AG10803 (cell line): Measurements from ENCODE around the gene VPS37B.

ENCODE experiments used
- DNase-seq: peaks from one replicate; pipeline ENCODE4 v3.0.0; 2010; ENCODE audit warnings: low read depth
- H3K4me3 ChIP-seq: 2 replicates; pipeline ENCODE4 v1.5.1; 2011; ENCODE audit warnings: mild to moderate bottlenecking, low read length, control low read depth
- TF ChIP-seq, protein P1 (sequence below): conservative IDR thresholded peaks from 2 replicates; pipeline ENCODE4 v1.5.1; 2011; ENCODE audit warnings: mild to moderate bottlenecking, low read length, control low read depth, inconsistent platforms

Gene VPS37B

DNA sequence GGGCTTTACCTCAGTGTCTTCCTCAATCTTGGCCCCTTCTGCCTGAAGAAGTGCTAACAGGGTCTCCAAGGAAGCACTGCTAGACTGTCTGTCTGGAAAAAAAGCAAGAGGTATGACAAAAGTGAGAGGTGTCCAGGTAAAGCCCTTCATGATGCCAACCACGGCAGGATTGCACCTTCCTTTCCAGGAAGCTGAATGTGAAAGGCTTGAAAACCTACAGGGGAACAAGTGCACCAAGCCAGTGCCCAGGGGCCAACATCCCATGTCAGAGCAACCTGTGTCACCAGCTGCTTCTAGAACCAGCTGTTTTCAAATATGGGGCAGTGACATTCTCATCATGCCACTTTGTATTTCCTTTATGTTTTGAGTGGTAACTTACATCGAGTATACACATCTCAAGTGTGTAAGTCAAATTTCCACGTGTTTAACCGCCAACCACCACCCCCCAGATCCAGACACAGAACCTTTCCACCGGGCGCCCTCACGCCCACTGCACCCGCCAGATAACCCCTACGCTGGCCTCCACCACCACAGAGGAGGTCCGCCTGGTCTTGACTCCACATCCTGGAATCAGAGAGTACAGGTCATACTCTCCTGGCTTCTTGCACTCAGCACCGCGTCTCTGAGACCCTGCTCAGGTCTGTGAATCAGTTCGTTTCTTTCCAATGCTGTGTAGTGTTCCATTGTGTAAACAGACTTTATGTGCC, 27.3 kb downstream of the VPS37B start:
- no peak overlapping the region for H3K4me3 ChIP-seq
- no peak for DNase-seq
- TF ChIP-seq, protein P1, sequence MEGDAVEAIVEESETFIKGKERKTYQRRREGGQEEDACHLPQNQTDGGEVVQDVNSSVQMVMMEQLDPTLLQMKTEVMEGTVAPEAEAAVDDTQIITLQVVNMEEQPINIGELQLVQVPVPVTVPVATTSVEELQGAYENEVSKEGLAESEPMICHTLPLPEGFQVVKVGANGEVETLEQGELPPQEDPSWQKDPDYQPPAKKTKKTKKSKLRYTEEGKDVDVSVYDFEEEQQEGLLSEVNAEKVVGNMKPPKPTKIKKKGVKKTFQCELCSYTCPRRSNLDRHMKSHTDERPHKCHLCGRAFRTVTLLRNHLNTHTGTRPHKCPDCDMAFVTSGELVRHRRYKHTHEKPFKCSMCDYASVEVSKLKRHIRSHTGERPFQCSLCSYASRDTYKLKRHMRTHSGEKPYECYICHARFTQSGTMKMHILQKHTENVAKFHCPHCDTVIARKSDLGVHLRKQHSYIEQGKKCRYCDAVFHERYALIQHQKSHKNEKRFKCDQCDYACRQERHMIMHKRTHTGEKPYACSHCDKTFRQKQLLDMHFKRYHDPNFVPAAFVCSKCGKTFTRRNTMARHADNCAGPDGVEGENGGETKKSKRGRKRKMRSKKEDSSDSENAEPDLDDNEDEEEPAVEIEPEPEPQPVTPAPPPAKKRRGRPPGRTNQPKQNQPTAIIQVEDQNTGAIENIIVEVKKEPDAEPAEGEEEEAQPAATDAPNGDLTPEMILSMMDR, result no peak

GRCh38 chr12:122867691-122868461, 28.0 kb downstream of the VPS37B start:
- H3K4me3 ChIP-seq, result no peak overlapping the region
- TF ChIP-seq, protein P1, result no peak; the same call in 1 of the 2 replicates
- no peak for DNase-seq

GRCh38 chr12:122866950-122867607, 28.8 kb downstream of the VPS37B start:
- H3K4me3 ChIP-seq, result no peak overlapping the region
- TF ChIP-seq, protein P1, result no peak
- no peak for DNase-seq

DNA sequence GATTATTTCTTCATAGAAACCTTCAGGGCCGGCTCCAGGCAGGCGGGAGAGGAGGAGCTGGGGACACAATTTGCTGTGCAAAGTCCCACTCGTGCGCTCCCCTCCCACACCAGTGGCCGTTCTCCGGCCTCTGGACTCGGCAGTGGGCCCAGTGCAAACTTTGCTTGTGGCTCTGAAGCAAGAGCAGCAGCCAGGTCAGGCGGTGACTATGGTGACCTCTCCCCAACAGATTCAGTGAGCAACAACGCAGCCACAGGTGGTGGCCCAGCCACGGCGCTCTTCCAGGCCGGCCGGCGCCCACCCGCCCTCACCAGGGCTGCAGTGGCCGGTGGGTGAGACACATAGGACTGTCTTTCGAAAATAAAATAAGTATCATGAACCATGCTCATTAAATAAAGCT, 29.5 kb downstream of the VPS37B start:
- TF ChIP-seq, protein P1, result no peak
- no peak for DNase-seq
- no peak overlapping the region for H3K4me3 ChIP-seq

GRCh38 chr12:122865268-122866231, 30.4 kb downstream of the VPS37B start:
- TF ChIP-seq, protein P1, result peak; percentile 35
- no peak overlapping the region for H3K4me3 ChIP-seq
- no peak for DNase-seq

DNA sequence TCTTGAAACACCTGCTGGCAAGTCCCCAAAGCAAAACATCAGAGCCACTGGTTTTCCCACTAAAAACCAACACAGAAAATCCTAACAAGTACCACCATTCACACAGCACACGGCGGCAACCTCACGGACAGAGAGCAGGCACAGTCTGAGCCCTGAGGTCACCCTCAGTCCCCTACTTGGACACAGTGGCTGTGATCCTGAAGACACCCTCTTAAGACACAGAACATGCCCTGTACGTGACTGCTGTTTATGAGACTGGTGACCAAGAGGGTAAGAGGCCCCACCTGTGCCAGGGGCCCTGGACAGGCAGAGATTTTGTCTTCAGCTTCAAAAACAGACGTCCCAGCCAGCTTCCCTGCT, 31.1 kb downstream of the VPS37B start:
- TF ChIP-seq, protein P1, result no peak
- DNase-seq, result no peak

More for the DNA sequence above, 31.1 kb downstream of the VPS37B start:
- no peak overlapping the region for H3K4me3 ChIP-seq
